DND-41 (cell line): Measurements from ENCODE around the gene TRA2B.

Experiments
- ATAC-seq: fragments of 200-7000 bp; cut with Tn5 transposase; 3 replicates; pipeline ENCODE4 v1.9.1; 2021; ENCODE audit warnings: low read depth; ENCODE audit not compliant: insufficient read depth
- DNase-seq: peaks from one replicate; pipeline ENCODE4 v3.0.0-alpha.2; 2020
- H2AFZ ChIP-seq: 2 replicates; pipeline ENCODE4 v1.6.0; 2012; ENCODE audit warnings: low read depth, low read length
- H3K27ac ChIP-seq: 2 replicates; pipeline ENCODE4 v1.5.1; 2012; ENCODE audit warnings: low read length, inconsistent platforms
- H3K27me3 ChIP-seq: fragments of 200-600 bp; sonication (generic); 2 replicates; pipeline ENCODE4 v1.6.0; 2012; ENCODE audit warnings: low read length, mild to moderate bottlenecking, inconsistent platforms; ENCODE audit not compliant: insufficient read depth, poor library complexity
- H3K36me3 ChIP-seq: 2 replicates; pipeline ENCODE4 v1.5.1; 2012; ENCODE audit warnings: low read length, inconsistent platforms; ENCODE audit not compliant: insufficient read depth
- H3K4me1 ChIP-seq: 2 replicates; pipeline ENCODE4 v1.5.1; 2012; ENCODE audit warnings: mild to moderate bottlenecking, low read length; ENCODE audit not compliant: insufficient read depth
- H3K4me2 ChIP-seq: 2 replicates; pipeline ENCODE4 v1.6.0; 2012; ENCODE audit warnings: mild to moderate bottlenecking, moderate library complexity, low read length, inconsistent platforms; ENCODE audit not compliant: insufficient read depth
- H3K4me3 ChIP-seq, 2 experiments: fragments of 200-600 bp in 1 of 2; shearing (Covaris generic) in 1 of 2; 2 replicates each; pipeline ENCODE4 v1.5.1; 2012 to 2016; ENCODE audit warnings: inconsistent platforms in 2 of 2, low read length in 2 of 2, mild to moderate bottlenecking in 2 of 2, low read depth in 1 of 2, moderate library complexity in 1 of 2
- H3K79me2 ChIP-seq: 2 replicates; pipeline ENCODE4 v1.6.0; 2012; ENCODE audit warnings: low read length, inconsistent platforms; ENCODE audit not compliant: insufficient read depth
- H3K9ac ChIP-seq: 2 replicates; pipeline ENCODE4 v1.6.0; 2012; ENCODE audit warnings: low read depth, mild to moderate bottlenecking, inconsistent platforms, low read length, moderate library complexity
- H3K9me3 ChIP-seq: 2 replicates; pipeline ENCODE4 v1.5.1; 2012; ENCODE audit warnings: low read length, moderate library complexity, mild to moderate bottlenecking, inconsistent platforms; ENCODE audit not compliant: insufficient read depth, severe bottlenecking
- H4K20me1 ChIP-seq: 2 replicates; pipeline ENCODE4 v1.6.0; 2012; ENCODE audit warnings: low read length; ENCODE audit not compliant: insufficient read depth
- EZH2 ChIP-seq: IDR thresholded peaks from 3 replicates; pipeline ENCODE4 v1.6.1; 2012; ENCODE audit warnings: borderline replicate concordance, low read depth, mild to moderate bottlenecking, moderate library complexity, low read length, inconsistent platforms; ENCODE audit not compliant: severe bottlenecking
- TF ChIP-seq, protein P1 (sequence below): IDR thresholded peaks from 2 replicates; pipeline ENCODE4 v1.5.1; 2012; ENCODE audit warnings: borderline replicate concordance, low read length, moderate library complexity, mild to moderate bottlenecking; ENCODE audit not compliant: poor library complexity, severe bottlenecking; ENCODE audit errors: extremely low read depth

The TRA2B gene

DNA sequence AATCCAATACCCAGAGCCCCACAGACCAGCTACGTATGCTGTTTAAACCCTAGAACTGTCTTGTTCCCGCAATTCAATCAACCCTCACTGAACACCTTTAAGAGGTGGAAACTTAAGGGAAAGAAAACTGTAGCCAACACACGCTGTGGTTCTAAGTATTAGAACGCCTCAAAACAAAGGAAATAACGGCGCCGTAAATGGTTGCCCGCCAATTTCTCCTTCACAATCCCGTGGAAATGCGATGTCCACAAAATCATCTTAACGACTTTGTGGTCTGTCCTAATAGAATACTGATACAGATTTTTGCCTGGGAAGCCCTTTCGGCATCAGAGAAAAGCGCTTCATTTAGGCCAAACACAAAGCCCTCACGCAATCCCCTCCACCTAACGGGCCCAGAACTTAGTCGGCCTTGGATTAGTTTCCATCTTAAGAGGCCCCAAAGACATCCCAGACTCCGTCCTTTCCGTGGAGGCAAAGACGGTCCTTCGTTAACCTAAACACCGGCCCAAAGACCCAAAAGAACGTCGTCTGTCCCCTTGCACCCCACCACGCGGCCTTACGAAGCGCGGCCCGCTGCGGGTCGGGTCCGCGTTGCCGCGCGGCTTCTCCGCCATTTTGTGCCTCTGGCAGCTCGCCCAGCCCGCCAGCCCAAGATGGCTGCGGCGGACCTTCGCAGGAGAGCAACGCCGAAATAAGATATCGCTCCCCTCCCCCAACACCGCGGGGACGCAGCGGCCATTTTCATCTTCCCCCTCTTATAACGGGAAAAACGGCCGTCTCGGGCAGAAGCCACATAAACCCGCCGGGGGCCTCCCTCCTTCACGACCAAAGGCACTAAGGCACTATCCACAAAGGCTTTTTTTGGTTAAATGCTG, 763 bp downstream of the TRA2B start:
- Histone ChIP-seq H2AFZ (no peak overlapping the region; the same call in 1 of the 2 replicates), H3K4me3 (peak overlapping the region; percentile 68 to 91), H3K4me2 (peak overlapping the region; percentile 82), H3K4me1 (peaks cover 42% of the 10 kb centered on the region), H3K27ac (peak overlapping the region; percentile 99), H4K20me1 (peaks cover 54% of the 10 kb centered on the region), H3K79me2 (peaks cover 61% of the 10 kb centered on the region), H3K36me3 (peaks cover 49% of the 10 kb centered on the region), H3K9me3 (no peaks in the 10 kb centered on the region), H3K27me3 (no peaks in the 10 kb centered on the region), H3K9ac (peak overlapping the region; percentile 98)
- TF ChIP-seq EZH2 = no peak
- TF ChIP-seq, protein P1, sequence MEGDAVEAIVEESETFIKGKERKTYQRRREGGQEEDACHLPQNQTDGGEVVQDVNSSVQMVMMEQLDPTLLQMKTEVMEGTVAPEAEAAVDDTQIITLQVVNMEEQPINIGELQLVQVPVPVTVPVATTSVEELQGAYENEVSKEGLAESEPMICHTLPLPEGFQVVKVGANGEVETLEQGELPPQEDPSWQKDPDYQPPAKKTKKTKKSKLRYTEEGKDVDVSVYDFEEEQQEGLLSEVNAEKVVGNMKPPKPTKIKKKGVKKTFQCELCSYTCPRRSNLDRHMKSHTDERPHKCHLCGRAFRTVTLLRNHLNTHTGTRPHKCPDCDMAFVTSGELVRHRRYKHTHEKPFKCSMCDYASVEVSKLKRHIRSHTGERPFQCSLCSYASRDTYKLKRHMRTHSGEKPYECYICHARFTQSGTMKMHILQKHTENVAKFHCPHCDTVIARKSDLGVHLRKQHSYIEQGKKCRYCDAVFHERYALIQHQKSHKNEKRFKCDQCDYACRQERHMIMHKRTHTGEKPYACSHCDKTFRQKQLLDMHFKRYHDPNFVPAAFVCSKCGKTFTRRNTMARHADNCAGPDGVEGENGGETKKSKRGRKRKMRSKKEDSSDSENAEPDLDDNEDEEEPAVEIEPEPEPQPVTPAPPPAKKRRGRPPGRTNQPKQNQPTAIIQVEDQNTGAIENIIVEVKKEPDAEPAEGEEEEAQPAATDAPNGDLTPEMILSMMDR = peak; percentile 1
- DNase-seq (peak; percentile 90), ATAC-seq (peak; percentile 68)

DNA sequence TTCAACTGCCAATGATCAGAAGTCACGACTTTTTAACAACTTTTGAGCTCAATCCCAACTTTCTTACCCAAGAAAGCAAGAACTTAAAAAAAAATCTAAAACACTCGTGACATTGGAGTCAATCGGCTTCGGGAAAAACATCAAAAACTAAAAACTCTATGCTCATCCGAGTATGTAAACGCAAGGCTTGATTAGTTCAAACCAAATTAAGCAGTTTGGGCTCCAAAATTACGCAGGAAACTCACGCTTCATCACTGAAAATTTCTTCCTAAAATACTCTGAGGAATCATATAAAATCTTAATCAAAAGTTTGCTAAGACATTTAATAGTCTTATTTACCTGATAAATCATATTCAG, 1.6 kb downstream of the TRA2B start:
- Histone ChIP-seq H3K4me3 (peak overlapping the region; percentile 68 to 91), H3K36me3 (peaks cover 57% of the 10 kb centered on the region), H3K79me2 (peaks cover 69% of the 10 kb centered on the region), H3K9ac (peak overlapping the region; percentile 98), H3K27me3 (no peaks in the 10 kb centered on the region), H3K4me2 (peak overlapping the region; percentile 82), H3K27ac (peak overlapping the region; percentile 99), H2AFZ (no peak overlapping the region), H3K4me1 (peaks cover 50% of the 10 kb centered on the region), H3K9me3 (no peaks in the 10 kb centered on the region), H4K20me1 (peaks cover 62% of the 10 kb centered on the region)
- DNase-seq = no peak
- TF ChIP-seq, protein P1 = peak; percentile 1
- TF ChIP-seq EZH2 = no peak
- ATAC-seq = no peak

DNA sequence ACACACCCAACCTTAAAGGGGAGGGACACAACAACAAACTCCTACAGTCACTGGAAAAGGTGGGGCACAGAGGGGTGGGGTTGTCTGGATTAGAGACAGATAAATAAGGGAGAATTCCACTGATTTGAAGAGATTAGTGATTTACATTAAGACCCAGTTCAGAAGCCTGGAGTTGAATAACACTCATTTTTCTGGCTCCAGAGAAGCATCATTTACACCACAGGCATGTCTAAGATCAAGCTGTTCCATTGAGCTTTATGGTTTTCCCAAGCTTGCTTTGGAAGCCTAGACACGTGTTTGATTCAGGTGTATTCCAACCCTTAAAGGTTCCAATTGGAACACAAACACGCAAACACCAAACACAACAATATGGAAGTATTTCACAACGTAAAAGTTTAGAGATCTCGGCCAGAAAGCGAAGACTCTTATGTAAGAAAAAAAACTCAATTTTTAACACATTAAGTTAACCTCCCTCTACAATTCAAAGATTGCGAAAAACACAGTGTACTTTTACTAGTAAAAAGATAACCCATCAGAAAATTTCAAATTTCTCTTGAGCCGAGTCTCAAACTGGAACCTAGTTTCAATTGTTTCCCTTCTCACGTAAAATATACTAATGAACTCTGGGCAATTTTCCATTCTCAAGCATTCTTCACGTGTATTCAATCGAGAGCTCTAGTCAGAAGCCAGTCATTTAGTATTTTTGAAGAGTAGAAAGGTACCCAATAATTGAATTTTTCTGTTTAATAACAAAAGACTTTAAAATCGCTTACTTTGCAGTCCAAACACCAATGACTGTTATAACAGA, 2.1 kb downstream of the TRA2B start:
- H4K20me1 ChIP-seq = peaks cover 68% of the 10 kb centered on the region
- DNase-seq = no peak
- peak overlapping the region; percentile 68 to 91 for H3K4me3 ChIP-seq
- peaks cover 56% of the 10 kb centered on the region for H3K4me1 ChIP-seq
- H3K9me3 ChIP-seq = no peaks in the 10 kb centered on the region
- TF ChIP-seq EZH2 = no peak
- TF ChIP-seq, protein P1 = no peak
- H3K27ac ChIP-seq = peak overlapping the region; percentile 99
- no peak overlapping the region for H2AFZ ChIP-seq
- no peaks in the 10 kb centered on the region for H3K27me3 ChIP-seq
- ATAC-seq = no peak
- peak overlapping the region; percentile 82 for H3K4me2 ChIP-seq
- H3K36me3 ChIP-seq = peaks cover 63% of the 10 kb centered on the region
- H3K9ac ChIP-seq = peak overlapping the region; percentile 98
- peaks cover 75% of the 10 kb centered on the region for H3K79me2 ChIP-seq
